Activated T-helper 17 cell treated with anti-CD3 and anti-CD28 coated beads, Interleukin-2, amount 50 U/mL, for 72 hours (primary cell): Measurements from ENCODE around the gene DGCR6L. TPM values are rescaled to one million over a fixed set of nuclear protein-coding genes. Genes with fewer than 3 reads are reported as not detected.

ENCODE experiments used
- total RNA-seq, 2 donors: library from RNA; stranded (reverse); gene quantifications; one replicate each; pipeline ENCODE4 v1.2.3, GENCODE V29; 2022

The DGCR6L gene
- total RNA-seq, 2 donors from 2014 or later = 20.5 to 29.2 TPM

Other genes with a start within 250 kb of the DGCR6L start
- gene DGCR8, start 239.8 kb downstream of the DGCR6L start, total RNA-seq = 10 to 100 TPM; 42.8 to 43.2 TPM
- gene RANBP1, start 204.0 kb downstream of the DGCR6L start, total RNA-seq = 100 to 1,000 TPM; 187 to 421 TPM
- 100 to 1,000 TPM in 1 of 2 donors, 10 to 100 TPM in 1; 71.7 to 110 TPM for gene TRMT2A, start 202.8 kb downstream of the DGCR6L start, total RNA-seq
- 10 to 100 TPM; 23.4 to 59.7 TPM for gene ZDHHC8, start 188.3 kb downstream of the DGCR6L start, total RNA-seq
- under 1 TPM; 0.32 to 0.77 TPM for gene CCDC188, start 169.0 kb downstream of the DGCR6L start, total RNA-seq
- gene RTN4R, start 51.7 kb downstream of the DGCR6L start, total RNA-seq = 1 to 10 TPM; 1.4 to 2.6 TPM
- gene ZNF74, start 74.1 kb upstream of the DGCR6L start, total RNA-seq = 10 to 100 TPM in 1 of 2 donors, 1 to 10 TPM in 1; 6.4 to 10.0 TPM
- gene SCARF2, start 117.8 kb upstream of the DGCR6L start, total RNA-seq = 1 to 10 TPM in 1 of 2 donors, under 1 TPM in 1; 0.43 to 1.5 TPM
- 10 to 100 TPM; 19.3 to 22.4 TPM for gene KLHL22, start 175.7 kb upstream of the DGCR6L start, total RNA-seq
- gene MED15, start 187.6 kb upstream of the DGCR6L start, total RNA-seq = 100 to 1,000 TPM; 115 to 118 TPM